HG03097 (cell line): ENCODE measurements around the gene TEX54.
A peak's percentile ranks its signal among the peaks of the same experiment; 100 is the strongest.
"Not testable (repeated sequence)": the region's sequence is repeated elsewhere in the genome, so short reads cannot be mapped to it uniquely, and the experiment has no call there.

Source experiments
- ATAC-seq: cut with Tn5 transposase; IDR thresholded peaks from one replicate; pipeline ENCODE4 v1.9.1; 2021; ENCODE audit not compliant: unreplicated experiment, low FRiP score

The TEX54 gene

DNA sequence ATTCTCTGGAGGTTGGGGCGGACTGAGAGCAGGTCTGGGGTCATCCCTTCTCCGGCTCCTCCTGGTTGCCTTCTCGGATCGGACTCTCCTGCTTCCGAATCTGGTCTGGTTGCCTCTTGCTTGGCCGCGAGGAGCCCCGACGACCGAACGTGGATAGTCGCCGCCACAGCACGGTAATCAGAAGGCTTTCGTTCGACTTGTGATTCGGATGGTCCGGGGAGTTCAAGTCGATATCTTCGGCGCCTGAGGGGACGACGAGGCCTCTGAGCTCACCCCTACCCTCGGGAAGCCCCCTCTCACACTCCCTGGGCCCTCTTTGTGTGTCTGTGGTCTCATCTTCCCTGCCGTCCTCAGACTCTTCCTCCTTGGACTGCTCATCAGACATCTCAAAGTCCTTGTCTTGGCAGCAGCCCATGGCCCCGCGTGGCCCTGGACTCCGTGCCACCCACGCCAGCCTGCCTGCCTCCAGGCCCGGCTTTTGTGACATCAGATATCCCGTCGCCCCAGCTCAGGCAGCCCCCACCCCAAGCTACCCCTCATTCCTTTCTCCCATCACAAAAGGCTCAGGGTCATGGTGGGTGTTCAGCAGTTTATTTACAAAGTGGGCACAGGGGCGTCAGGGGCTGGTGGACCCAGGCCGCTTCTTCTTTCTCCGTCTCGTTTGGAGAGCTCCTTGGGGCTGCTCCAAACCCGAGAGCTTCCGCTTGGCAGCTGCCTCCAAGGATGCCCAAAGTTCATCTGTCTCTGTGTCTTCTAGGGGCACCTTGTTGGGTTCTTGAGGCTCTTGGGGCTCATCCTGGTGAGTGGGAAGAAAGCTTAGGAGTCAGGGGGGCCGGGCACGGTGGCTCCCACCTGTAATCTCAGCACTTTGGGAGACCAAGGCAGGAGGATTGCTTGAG, at the start of gene TEX54:
TEX54 (minus strand) TSS at position 506 of the 899 bp plus-strand sequence.
- ATAC-seq: peak; percentile 4

GRCh38 chr11:62882431-62882749, 49.7 kb upstream of the TEX54 start:
- ATAC-seq: no peak

GRCh38 chr11:62881579-62882430, 49.2 kb upstream of the TEX54 start:
- peak; percentile 29 for ATAC-seq

DNA sequence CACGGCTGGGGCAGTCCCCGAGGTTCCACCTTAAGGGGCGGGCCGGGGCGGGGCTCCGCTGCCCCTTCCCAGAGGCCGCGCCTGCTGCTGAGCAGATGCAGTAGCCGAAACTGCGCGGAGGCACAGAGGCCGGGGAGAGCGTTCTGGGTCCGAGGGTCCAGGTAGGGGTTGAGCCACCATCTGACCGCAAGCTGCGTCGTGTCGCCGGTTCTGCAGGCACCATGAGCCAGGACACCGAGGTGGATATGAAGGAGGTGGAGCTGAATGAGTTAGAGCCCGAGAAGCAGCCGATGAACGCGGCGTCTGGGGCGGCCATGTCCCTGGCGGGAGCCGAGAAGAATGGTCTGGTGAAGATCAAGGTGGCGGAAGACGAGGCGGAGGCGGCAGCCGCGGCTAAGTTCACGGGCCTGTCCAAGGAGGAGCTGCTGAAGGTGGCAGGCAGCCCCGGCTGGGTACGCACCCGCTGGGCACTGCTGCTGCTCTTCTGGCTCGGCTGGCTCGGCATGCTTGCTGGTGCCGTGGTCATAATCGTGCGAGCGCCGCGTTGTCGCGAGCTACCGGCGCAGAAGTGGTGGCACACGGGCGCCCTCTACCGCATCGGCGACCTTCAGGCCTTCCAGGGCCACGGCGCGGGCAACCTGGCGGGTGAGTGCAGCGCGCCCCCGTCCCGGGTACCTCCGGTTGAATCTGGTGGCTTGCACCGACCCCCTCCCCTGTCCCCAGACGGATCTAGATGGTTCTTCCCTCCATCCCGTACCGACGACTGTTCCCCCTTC, 48.4 kb upstream of the TEX54 start, which contains the start of gene SLC3A2:
SLC3A2 (plus strand) TSS at position 94 of the 776 bp plus-strand sequence; CDS start at position 222, 128 bp downstream.
- peak; percentile 70 for ATAC-seq

DNA sequence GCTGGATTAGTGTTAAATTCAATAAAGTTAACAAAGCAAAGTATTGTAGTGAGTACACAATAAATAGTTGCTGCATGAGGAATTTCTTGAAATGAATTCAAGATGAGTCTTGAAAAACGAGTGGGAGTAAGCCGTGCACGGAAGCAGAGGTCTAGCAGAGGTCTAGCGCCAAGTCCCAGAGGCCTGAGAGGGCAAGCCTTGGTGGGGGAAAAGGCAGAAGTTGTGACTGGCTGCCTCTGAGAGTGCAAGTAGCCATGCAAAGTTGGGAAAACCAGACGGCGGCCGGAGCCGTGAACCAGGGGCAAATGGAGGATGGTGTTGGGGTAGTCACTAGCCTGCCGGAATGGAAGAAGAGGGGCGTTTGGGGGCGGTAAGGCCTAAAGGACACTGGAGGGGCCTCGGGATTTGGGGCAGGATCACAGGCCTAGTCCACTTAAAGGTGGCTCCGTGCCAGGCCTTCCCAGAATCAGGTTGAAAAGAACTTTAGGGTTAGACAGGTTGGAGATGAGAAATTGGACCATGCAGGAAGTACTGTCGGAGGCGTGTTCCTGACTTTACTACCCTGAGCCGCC, 47.7 kb upstream of the TEX54 start:
- peak; percentile 2 for ATAC-seq

GRCh38 chr11:62879235-62879978, 46.8 kb upstream of the TEX54 start:
- no peak for ATAC-seq

- ATAC-seq: no peak
Observed at GRCh38 chr11:62876712-62877111, 44.1 kb upstream of the TEX54 start.

DNA sequence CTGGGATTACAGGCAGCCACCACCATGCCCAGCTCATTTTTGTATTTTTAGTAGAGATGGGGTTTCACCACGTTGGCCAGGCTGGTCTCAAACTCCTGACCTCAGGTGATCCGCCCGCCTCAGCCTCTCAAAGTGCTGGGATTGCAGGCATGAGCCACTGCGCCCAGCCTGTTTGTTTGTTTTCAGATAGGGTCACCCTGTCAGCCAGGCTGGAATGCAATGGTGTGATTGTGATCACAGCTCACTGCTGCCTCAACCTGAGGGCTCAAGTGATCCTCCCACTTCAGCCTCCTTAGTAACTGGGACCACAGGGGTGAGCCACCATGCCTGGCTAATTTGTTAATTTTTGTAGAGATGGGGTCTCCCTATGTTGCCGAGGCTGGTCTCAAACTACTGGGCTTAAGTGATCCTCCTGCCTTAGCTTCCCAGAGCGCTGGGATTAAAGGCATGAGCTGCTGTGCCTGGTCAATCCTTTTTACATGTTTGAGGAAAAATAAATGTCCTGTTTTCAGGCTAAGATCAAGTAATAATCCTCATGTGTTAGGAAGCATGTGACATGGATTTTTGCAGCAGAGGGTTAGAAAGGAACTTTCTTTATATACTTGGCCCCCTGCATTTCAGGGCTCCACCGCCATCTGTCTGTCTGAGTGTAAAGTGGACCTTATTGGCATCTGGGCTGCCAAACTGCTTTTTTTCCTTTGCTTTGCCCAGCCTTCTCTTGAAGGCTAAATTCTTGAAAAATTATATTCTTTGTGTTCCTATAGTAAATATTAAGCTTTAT, 43.2 kb upstream of the TEX54 start:
- ATAC-seq: no peak

DNA sequence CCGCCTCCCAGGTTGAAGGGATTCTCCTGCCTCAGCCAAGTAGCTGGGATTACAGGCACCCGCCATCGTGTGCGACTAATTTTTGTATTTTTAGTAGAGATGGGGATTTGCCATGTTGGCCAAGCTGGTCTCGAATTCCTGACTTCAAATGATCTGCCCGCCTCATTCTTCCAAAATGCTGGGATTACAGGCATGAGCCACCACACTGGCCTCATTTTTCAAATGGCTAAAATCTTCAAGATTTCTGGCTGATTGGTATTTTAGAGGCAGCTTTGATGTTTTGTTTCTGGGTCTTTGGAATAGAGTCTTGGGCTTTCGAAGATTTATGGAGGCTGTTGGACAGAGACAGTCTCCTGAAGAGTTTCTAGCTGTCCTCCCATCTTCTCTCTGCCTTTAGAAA, 42.2 kb upstream of the TEX54 start:
- ATAC-seq: no peak

DNA sequence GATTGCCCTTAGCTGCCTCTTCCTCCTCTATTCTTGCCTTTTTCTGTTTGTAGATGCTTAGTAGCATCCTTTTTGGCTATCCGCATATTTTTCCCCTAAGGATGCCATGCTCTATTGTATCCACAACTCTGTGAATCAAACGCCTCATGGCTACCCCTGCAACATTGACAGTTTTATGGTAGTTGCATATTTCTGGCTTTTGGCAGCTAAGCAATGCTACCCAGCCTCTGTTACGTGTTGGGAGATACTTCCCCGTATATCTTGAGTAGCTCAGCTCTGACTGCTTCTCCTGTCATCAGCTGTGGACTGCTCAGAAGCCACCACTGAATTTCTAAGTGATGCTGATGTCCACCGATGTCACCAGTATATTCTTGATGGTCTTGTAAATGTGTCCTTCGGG, 33.0 kb upstream of the TEX54 start:
- ATAC-seq: no peak

- no peak for ATAC-seq
Observed at GRCh38 chr11:62863687-62864335, 31.2 kb upstream of the TEX54 start.

DNA sequence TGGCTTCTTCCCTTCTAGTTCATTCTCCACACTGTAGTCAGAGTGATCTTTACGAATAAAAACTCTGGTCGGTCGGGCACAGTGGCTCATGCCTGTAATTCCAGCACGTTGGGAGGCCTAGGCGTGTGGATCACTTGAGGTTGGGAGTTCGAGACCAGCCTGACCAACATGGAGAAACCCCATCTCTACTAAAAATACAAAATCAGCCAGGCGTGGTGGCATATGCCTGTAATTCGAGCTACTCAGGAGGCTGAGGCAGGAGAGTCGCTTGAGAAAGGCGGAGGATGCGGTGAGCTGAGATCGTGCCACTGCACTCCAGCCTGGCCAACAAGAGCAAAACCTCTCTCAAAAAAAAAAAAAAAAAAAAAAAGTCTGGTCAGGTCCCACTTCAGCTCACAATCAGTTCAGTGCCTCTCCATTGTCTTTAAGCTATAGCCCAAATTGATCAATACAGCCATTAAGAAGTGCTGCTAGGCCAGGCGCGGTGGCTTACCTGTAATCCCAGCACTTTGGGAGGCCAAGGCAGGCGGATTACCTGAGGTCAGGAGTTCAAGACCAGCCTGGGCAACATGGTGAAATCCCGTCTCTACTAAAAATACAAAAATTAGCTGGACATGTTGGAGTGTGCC, 29.0 kb upstream of the TEX54 start:
- ATAC-seq: not testable (repeated sequence)

DNA sequence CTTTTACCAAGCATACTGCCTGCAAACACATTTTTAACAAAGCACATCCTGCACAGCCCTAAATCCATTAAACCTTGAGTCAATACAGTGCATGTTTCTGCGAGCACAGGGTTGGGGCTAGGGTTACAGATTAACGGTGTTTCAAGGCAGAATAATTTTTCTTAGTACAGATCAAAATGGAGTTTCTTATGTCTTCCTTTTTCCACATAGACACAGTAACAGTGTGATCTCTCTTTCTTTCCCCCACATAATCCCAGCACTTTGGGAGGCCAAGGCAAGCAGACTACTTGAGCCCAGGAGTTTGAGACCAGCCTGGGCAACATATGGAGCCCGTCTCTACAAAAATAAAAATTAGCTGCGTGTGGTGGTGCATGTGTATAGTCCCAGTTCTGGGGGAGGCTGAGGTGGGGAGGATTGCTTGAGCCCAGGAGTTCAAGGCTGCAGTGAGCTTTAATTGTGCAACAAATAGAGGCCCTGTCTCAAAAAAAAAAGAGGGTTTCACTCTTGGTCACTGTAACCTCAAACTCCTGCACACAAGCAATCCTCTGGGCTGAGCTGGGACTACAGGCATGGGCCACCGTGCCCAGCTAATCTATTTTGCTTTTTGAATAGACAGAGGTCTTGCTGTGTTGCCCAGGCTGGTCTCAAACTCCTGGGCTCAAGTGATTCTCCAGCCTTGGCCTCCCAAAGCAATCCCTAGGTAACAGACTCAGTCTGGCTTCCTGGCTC, 28.4 kb upstream of the TEX54 start:
- no peak for ATAC-seq

- not testable (repeated sequence) for ATAC-seq
Observed at GRCh38 chr11:62859281-62859703, 26.7 kb upstream of the TEX54 start.

- ATAC-seq: no peak
Observed at GRCh38 chr11:62858201-62858600, 25.6 kb upstream of the TEX54 start.

GRCh38 chr11:62857541-62857982, 24.9 kb upstream of the TEX54 start:
- no peak for ATAC-seq

DNA sequence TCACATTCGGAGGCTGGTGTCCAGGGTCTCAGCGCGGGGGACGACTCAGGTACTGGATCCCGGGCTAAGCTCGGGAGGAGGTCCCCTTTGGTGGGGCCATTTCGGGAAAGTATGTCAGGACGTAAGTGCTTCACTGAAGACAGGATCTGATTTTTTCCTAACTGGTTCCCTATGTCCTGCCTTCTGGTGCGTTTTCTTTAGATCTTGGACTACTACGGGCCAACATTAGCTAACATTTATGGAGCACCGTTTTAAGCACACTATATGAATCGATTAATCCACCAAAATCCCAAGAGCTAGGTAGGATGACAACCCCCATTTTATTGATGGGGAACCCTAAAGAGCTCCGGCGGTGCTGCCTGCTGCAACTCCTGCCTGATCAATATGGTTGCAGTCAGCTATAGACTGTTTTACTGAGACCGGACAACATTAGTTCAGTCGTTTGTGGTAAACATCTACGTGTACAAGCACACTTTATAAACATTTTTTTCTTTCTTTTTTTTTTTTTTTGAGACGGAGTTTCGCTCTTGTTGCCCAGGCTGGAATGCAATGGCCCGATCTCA, 23.8 kb upstream of the TEX54 start:
- peak; percentile 9 for ATAC-seq
